ENCODE results near the gene RAB11FIP4.

Gene RAB11FIP4

GRCh38 chr17:31433811-31434726, 42.6 kb downstream of the RAB11FIP4 start:
- no peak for DNase-seq (ENCODE audit: low spot score)

- no peak for DNase-seq (ENCODE audit: low spot score)
Measured at GRCh38 chr17:31434727-31435050, 43.2 kb downstream of the RAB11FIP4 start.

- DNase-seq (ENCODE audit: low spot score): no peak
Measured at GRCh38 chr17:31435581-31435980, 44.1 kb downstream of the RAB11FIP4 start.

- no peak for DNase-seq (ENCODE audit: low spot score)
Measured at GRCh38 chr17:31437720-31438400, 46.4 kb downstream of the RAB11FIP4 start.

- no peak for DNase-seq (ENCODE audit: low spot score)
Measured at GRCh38 chr17:31439716-31440115, 48.2 kb downstream of the RAB11FIP4 start.

GRCh38 chr17:31442276-31442675, 50.8 kb downstream of the RAB11FIP4 start:
- no peak for DNase-seq (ENCODE audit: low spot score)

GRCh38 chr17:31442856-31443255, 51.4 kb downstream of the RAB11FIP4 start:
- peak; percentile 23 for DNase-seq (ENCODE audit: low spot score)

- no peak for DNase-seq (ENCODE audit: low spot score)
Measured at GRCh38 chr17:31443386-31443785, 51.9 kb downstream of the RAB11FIP4 start.

GRCh38 chr17:31444026-31444425, 52.6 kb downstream of the RAB11FIP4 start:
- DNase-seq (ENCODE audit: low spot score): peak; percentile 52

- DNase-seq (ENCODE audit: low spot score): no peak
Measured at GRCh38 chr17:31446195-31446967, 54.9 kb downstream of the RAB11FIP4 start.

- peak; percentile 43 for DNase-seq (ENCODE audit: low spot score)
Measured at GRCh38 chr17:31448467-31449077, 57.1 kb downstream of the RAB11FIP4 start.

GRCh38 chr17:31449111-31449510, 57.6 kb downstream of the RAB11FIP4 start:
- DNase-seq (ENCODE audit: low spot score): no peak

GRCh38 chr17:31449746-31450145, 58.3 kb downstream of the RAB11FIP4 start:
- no peak for DNase-seq (ENCODE audit: low spot score)

GRCh38 chr17:31452101-31452500, 60.6 kb downstream of the RAB11FIP4 start:
- peak; percentile 40 for DNase-seq (ENCODE audit: low spot score)

GRCh38 chr17:31452561-31453110, 61.2 kb downstream of the RAB11FIP4 start:
- no peak for DNase-seq (ENCODE audit: low spot score)

- no peak for DNase-seq (ENCODE audit: low spot score)
Measured at GRCh38 chr17:31453896-31454295, 62.4 kb downstream of the RAB11FIP4 start.

GRCh38 chr17:31456814-31457213, 65.3 kb downstream of the RAB11FIP4 start:
- no peak for DNase-seq (ENCODE audit: low spot score)

GRCh38 chr17:31457391-31458234, 66.1 kb downstream of the RAB11FIP4 start:
- no peak for DNase-seq (ENCODE audit: low spot score)

- DNase-seq (ENCODE audit: low spot score): no peak
Measured at GRCh38 chr17:31458829-31459228, 67.4 kb downstream of the RAB11FIP4 start.

GRCh38 chr17:31459716-31460115, 68.2 kb downstream of the RAB11FIP4 start:
- no peak for DNase-seq (ENCODE audit: low spot score)

- DNase-seq (ENCODE audit: low spot score): no peak
Measured at GRCh38 chr17:31460226-31460721, 68.8 kb downstream of the RAB11FIP4 start.
